HG03565 (cell line): ENCODE measurements around the gene ABCB6.

ENCODE experiments used
- ATAC-seq: cut with Tn5 transposase; IDR thresholded peaks from one replicate; pipeline ENCODE4 v1.9.1; 2021; ENCODE audit warnings: mild to moderate bottlenecking, moderate library complexity; ENCODE audit not compliant: unreplicated experiment

The ABCB6 gene

GRCh38 chr2:219245899-219246230 is 27.1 kb upstream of the ABCB6 start:
- ATAC-seq: no peak

- peak; percentile 73 for ATAC-seq
Measured at GRCh38 chr2:219245148-219245898, 26.6 kb upstream of the ABCB6 start, which contains the start of the genes GLB1L and STK16. Gene GLB1L, minus strand, starts transcription at chr2:219245444. Its CDS starts 1,871 bp downstream, at chr2:219243573. Gene STK16, plus strand, starts transcription at chr2:219245479. Its CDS starts 521 bp downstream, at chr2:219246000.

- ATAC-seq: no peak
Measured at GRCh38 chr2:219244789-219245147, 26.0 kb upstream of the ABCB6 start.

GRCh38 chr2:219243291-219243761 is 24.6 kb upstream of the ABCB6 start:
- no peak for ATAC-seq

GRCh38 chr2:219234331-219234730 is 15.6 kb upstream of the ABCB6 start:
- no peak for ATAC-seq

- ATAC-seq: no peak
Measured at GRCh38 chr2:219230059-219230540, 11.3 kb upstream of the ABCB6 start.

GRCh38 chr2:219229305-219230058 is 10.7 kb upstream of the ABCB6 start, which contains the start of the genes ANKZF1 and ATG9A:
Gene ANKZF1, plus strand, starts transcription at chr2:219229806. Its CDS starts 452 bp downstream, at chr2:219230258.
Gene ATG9A, minus strand, starts transcription at chr2:219229636. Its CDS starts 1,612 bp downstream, at chr2:219228024.
- ATAC-seq: peak; percentile 88

- ATAC-seq: peak; percentile 15
Measured at GRCh38 chr2:219228911-219229304, 10.2 kb upstream of the ABCB6 start.

GRCh38 chr2:219228041-219228910 is 9.5 kb upstream of the ABCB6 start:
- ATAC-seq: no peak

- ATAC-seq: no peak
Measured at GRCh38 chr2:219225350-219225749, 6.6 kb upstream of the ABCB6 start.

GRCh38 chr2:219223831-219224610 is 5.3 kb upstream of the ABCB6 start:
- ATAC-seq: no peak

GRCh38 chr2:219221957-219222518 is 3.3 kb upstream of the ABCB6 start:
- ATAC-seq: no peak

GRCh38 chr2:219220652-219221402 is 2.1 kb upstream of the ABCB6 start:
- ATAC-seq: no peak

GRCh38 chr2:219219784-219220532 is 1.2 kb upstream of the ABCB6 start:
- ATAC-seq: no peak

GRCh38 chr2:219218217-219218731 is 484 bp downstream of the ABCB6 start:
- ATAC-seq: peak; percentile 5

- no peak for ATAC-seq
Measured at GRCh38 chr2:219216535-219216915, 2.2 kb downstream of the ABCB6 start.

- no peak for ATAC-seq
Measured at GRCh38 chr2:219215871-219216534, 2.8 kb downstream of the ABCB6 start.

GRCh38 chr2:219214786-219215185 is 4.0 kb downstream of the ABCB6 start:
- ATAC-seq: no peak
